B cell (primary cell): ENCODE measurements around the gene SLC52A3. TPM values are rescaled to one million over a fixed set of nuclear protein-coding genes. Genes with fewer than 3 reads are reported as not detected.

Experiments
- ATAC-seq: fragments of 200-7000 bp; cut with Tn5 transposase; one replicate; pipeline ENCODE4 v1.10.0; 2021; ENCODE audit warnings: low read depth, mild to moderate bottlenecking, moderate number of reproducible peaks, moderate library complexity
- CTCF ChIA-PET: fragments of 350-600 bp; sonication (Branson Sonifier 250); formaldehyde crosslinking; loops from one replicate; lab custom pipeline; 2021; ENCODE audit warnings: antibody characterized with exemption, inconsistent platforms; lab: Charles Lee
- POLR2A ChIA-PET: fragments of 350-600 bp; sonication (Branson Sonifier 250); formaldehyde crosslinking; loops from one replicate; lab custom pipeline; 2021; ENCODE audit warnings: antibody characterized with exemption; lab: Charles Lee
- DNase-seq: peaks from one replicate; pipeline ENCODE4 v3.0.0; 2013
- H2AFZ ChIP-seq: 2 replicates; pipeline ENCODE4 v1.6.1; 2012; ENCODE audit warnings: mild to moderate bottlenecking, low read depth, low read length; ENCODE audit not compliant: insufficient read depth, poor library complexity, severe bottlenecking
- H3K27ac ChIP-seq, 2 donors: 1 replicate in 1 of 2; 2 replicates in 1 of 2; pipeline ENCODE4 v1.5.1; 2012 to 2013; ENCODE audit warnings: low read length in 2 of 2, mild to moderate bottlenecking in 2 of 2, moderate library complexity in 1 of 2
- H3K27me3 ChIP-seq, 4 experiments: fragments of 200-600 bp in 1 of 4; sonication (generic) in 1 of 4; replicated peaks in 1 of 4; 1 replicate in 2 of 4; 2 replicates in 2 of 4; pipeline versions ENCODE4 v1.6.1 to v1.7.0; 2013 to 2016; ENCODE audit warnings: low read length in 3 of 4, mild to moderate bottlenecking in 2 of 4, mixed read lengths in 1 of 4, moderate library complexity in 1 of 4; ENCODE audit not compliant: insufficient read depth in 4 of 4, control insufficient read depth in 3 of 4; ENCODE audit errors: control extremely low read depth in 1 of 4
- H3K36me3 ChIP-seq, 2 experiments: replicated peaks in 1 of 2; 1 replicate in 1 of 2; 2 replicates in 1 of 2; pipeline versions ENCODE4 v1.6.1 to v1.7.1; 2013; ENCODE audit warnings: low read length in 1 of 2; ENCODE audit not compliant: insufficient read depth in 2 of 2, control insufficient read depth in 1 of 2; ENCODE audit errors: control extremely low read depth in 1 of 2, extremely low read depth in 1 of 2
- H3K4me1 ChIP-seq, 2 donors: fragments of 200-600 bp in 1 of 2; sonication (generic) in 1 of 2; 1 replicate in 1 of 2; 2 replicates in 1 of 2; pipeline versions ENCODE4 v1.5.1 to v1.6.1; 2013 to 2017; ENCODE audit warnings: low read length in 2 of 2; ENCODE audit not compliant: control insufficient read depth in 2 of 2, insufficient read depth in 2 of 2
- H3K4me2 ChIP-seq: replicated peaks from 2 replicates; pipeline ENCODE3; 2012; ENCODE audit warnings: mild to moderate bottlenecking, low read depth, low read length; ENCODE audit not compliant: poor library complexity, severe bottlenecking
- H3K4me3 ChIP-seq, 5 experiments: fragments of 200-600 bp in 1 of 5; sonication (generic) in 1 of 5; 1 replicate in 3 of 5; 2 replicates in 2 of 5; pipeline versions ENCODE4 v1.5.1 to v1.7.0; 2011 to 2016; ENCODE audit warnings: low read length in 4 of 5, mild to moderate bottlenecking in 4 of 5, low read depth in 2 of 5, control low read depth in 1 of 5, moderate library complexity in 1 of 5; ENCODE audit not compliant: insufficient read depth in 1 of 5; ENCODE audit errors: control extremely low read depth in 1 of 5, extremely low read depth in 1 of 5
- H3K79me2 ChIP-seq: fragments of 200-600 bp; sonication (generic); one replicate; pipeline ENCODE4 v1.6.0; 2016; ENCODE audit warnings: low read length; ENCODE audit not compliant: control insufficient read depth, insufficient read depth
- H3K9ac ChIP-seq: fragments of 200-600 bp; sonication (generic); 2 replicates; pipeline ENCODE4 v1.6.1; 2017; ENCODE audit warnings: mild to moderate bottlenecking, low read length, moderate library complexity
- H3K9me3 ChIP-seq, 3 donors: one replicate each; pipeline versions ENCODE4 v1.6.1 to v1.7.1; 2013; ENCODE audit warnings: low read length in 2 of 3; ENCODE audit not compliant: control insufficient read depth in 2 of 3, insufficient read depth in 1 of 3; ENCODE audit errors: control extremely low read depth in 1 of 3
- H4K20me1 ChIP-seq: 2 replicates; pipeline ENCODE4 v1.6.0; 2012; ENCODE audit warnings: mild to moderate bottlenecking, low read length; ENCODE audit not compliant: insufficient read depth, control insufficient read depth, poor library complexity, severe bottlenecking
- H3K27ac Mint-ChIP-seq: one replicate; pipeline ENCODE4 v1.8.0; 2021; ENCODE audit warnings: mixed read lengths
- H3K27me3 Mint-ChIP-seq: one replicate; pipeline ENCODE4 v1.8.0; 2021; ENCODE audit warnings: mixed read lengths
- H3K4me1 Mint-ChIP-seq: one replicate; pipeline ENCODE4 v1.8.0; 2021; ENCODE audit warnings: mixed read lengths
- H3K4me3 Mint-ChIP-seq: one replicate; pipeline ENCODE4 v1.8.0; 2021; ENCODE audit warnings: mixed read lengths
- H3K9me3 Mint-ChIP-seq: one replicate; pipeline ENCODE4 v1.8.0; 2022; ENCODE audit warnings: mixed read lengths; ENCODE audit not compliant: insufficient read depth
- CTCF ChIP-seq: fragments of 200-600 bp; IDR thresholded peaks from one replicate; pipeline ENCODE4 v1.8.0; 2022; ENCODE audit warnings: antibody characterized with exemption, mild to moderate bottlenecking
- EZH2 ChIP-seq: IDR thresholded peaks from 2 replicates; pipeline ENCODE4 v1.6.1; 2012; ENCODE audit warnings: borderline replicate concordance, low read depth, mild to moderate bottlenecking, moderate library complexity, low read length; ENCODE audit not compliant: insufficient read depth, poor library complexity, severe bottlenecking
- WGBS: methylation state at CpG from one replicate; pipeline ENCODE4 v1.1.5; 2013; ENCODE audit warnings: missing lambda C conversion rate; ENCODE audit not compliant: insufficient coverage; 5-methylcytosine and 5-hydroxymethylcytosine counted together
- intact Hi-C: fragments of 100-400 bp; cut with micrococcal nuclease; formaldehyde crosslinking; loops from one replicate; pipeline ENCODE4 v1.10.0; 2022
- polyA plus RNA-seq: library from polyadenylated mRNA; depleted of rRNA; stranded (reverse); fragments of >200 nt; gene quantifications from 2 replicates; pipeline ENCODE4 v1.2.3, GENCODE V29; 2012
- total RNA-seq, 2 donors: library from RNA; stranded (reverse); fragments of 120-200 nt in 1 of 2; gene quantifications; 1 replicate in 1 of 2; 2 replicates in 1 of 2; pipeline versions ENCODE4 v1.2.3 to v1.2.4, GENCODE V29; 2013 to 2022

SLC52A3 gene
- total and polyA plus RNA-seq, 2 donors (not counting 1 experiment from before 2014, with no cell fraction given): not detected

DNA sequence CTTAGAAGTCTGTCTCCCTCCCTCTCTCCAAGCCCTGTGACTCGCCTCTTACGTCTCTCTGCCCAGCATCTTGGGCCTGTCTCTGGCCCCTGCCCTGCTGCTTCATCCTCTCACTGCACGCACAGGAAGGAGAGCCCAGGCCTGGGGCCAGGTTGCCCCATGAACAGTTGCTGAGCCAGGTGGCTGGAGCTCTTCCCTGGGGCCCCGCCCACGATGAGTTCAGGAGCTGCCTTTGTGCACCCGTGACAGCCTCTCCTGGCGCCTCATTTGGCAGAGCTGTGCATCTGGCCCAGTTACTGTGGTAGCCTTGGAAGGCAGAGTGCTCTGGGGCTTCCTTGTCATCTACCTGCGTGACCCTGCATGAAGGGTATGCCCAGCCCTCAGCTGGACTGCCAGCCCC is 44.5 kb downstream of the SLC52A3 start:
- Histone ChIP-seq H2AFZ (no peak overlapping the region), H3K27ac (no peak overlapping the region), H4K20me1 (no peaks in the 10 kb centered on the region), H3K4me1 (peaks cover 4 to 6% of the 10 kb centered on the region in 2 donors), H3K36me3 (no peaks in the 10 kb centered on the region), H3K4me3 (no peak overlapping the region), H3K27me3 (peaks cover 0 to 28% (median 7%) of the 10 kb centered on the region in 4 experiments), H3K9ac (no peak overlapping the region), H3K4me2 (no peak overlapping the region), H3K9me3 (peaks cover 0 to 4% (median 0%) of the 10 kb centered on the region in 3 donors), H3K79me2 (no peaks in the 10 kb centered on the region)
- no peaks in the 10 kb centered on the region for H3K9me3 Mint-ChIP-seq
- TF ChIP-seq EZH2 (no peak), CTCF (no peak)
- ChIA-PET POLR2A (no interaction called here), CTCF (no interaction called here)
- no peak overlapping the region for H3K27ac Mint-ChIP-seq
- no peak overlapping the region for H3K4me3 Mint-ChIP-seq
- WGBS: 77% methylated on average over 8 of the region's 8 CpGs
- intact Hi-C loops: no loop called here
- ATAC-seq: no peak
- H3K27me3 Mint-ChIP-seq: peaks cover 56% of the 10 kb centered on the region
- no peaks in the 10 kb centered on the region for H3K4me1 Mint-ChIP-seq
- DNase-seq: no peak

GRCh38 chr20:722822-723644 is 45.3 kb downstream of the SLC52A3 start:
- 96% methylated on average over 6 of the region's 11 CpGs for WGBS
- H3K4me3 Mint-ChIP-seq: no peak overlapping the region

More at GRCh38 chr20:722822-723644, 45.3 kb downstream of the SLC52A3 start:
- no peaks in the 10 kb centered on the region for H3K4me1 Mint-ChIP-seq
- no peak overlapping the region for H3K4me3 ChIP-seq
- no peaks in the 10 kb centered on the region for H3K9me3 Mint-ChIP-seq
- POLR2A ChIA-PET: no interaction called here
- intact Hi-C loops: no loop called here
- no peak for DNase-seq
- ATAC-seq: no peak
- H3K9ac ChIP-seq: no peak overlapping the region
- H3K36me3 ChIP-seq: no peaks in the 10 kb centered on the region
- no peak overlapping the region for H2AFZ ChIP-seq
- H3K9me3 ChIP-seq: peaks cover 0 to 4% (median 0%) of the 10 kb centered on the region in 3 donors
- H3K27me3 Mint-ChIP-seq: peaks cover 57% of the 10 kb centered on the region
- TF ChIP-seq EZH2 (no peak), CTCF (no peak)
- H3K27me3 ChIP-seq: peaks cover 0 to 24% (median 4%) of the 10 kb centered on the region in 4 experiments
- H3K79me2 ChIP-seq: no peaks in the 10 kb centered on the region
- no peak overlapping the region for H3K27ac Mint-ChIP-seq
- CTCF ChIA-PET: no interaction called here
- no peaks in the 10 kb centered on the region for H4K20me1 ChIP-seq
- no peak overlapping the region for H3K4me2 ChIP-seq
- H3K4me1 ChIP-seq: no peaks in the 10 kb centered on the region
- H3K27ac ChIP-seq: no peak overlapping the region
